H1 (cell line): ENCODE results near the gene CDCP1. TPM values are rescaled to one million over a fixed set of nuclear protein-coding genes. Genes with fewer than 3 reads are reported as not detected.

Experiments used
- CTCF ChIA-PET: fragments of 300-600 bp; sonication (Branson Sonifier 250); formaldehyde crosslinking; loops from one replicate; lab custom pipeline; 2021; ENCODE audit not compliant: partially characterized antibody; lab: Charles Lee
- POLR2A ChIA-PET: fragments of 300-600 bp; sonication (Branson Sonifier 250); formaldehyde crosslinking; loops from one replicate; lab custom pipeline; 2021; ENCODE audit warnings: inconsistent platforms; ENCODE audit not compliant: partially characterized antibody; lab: Charles Lee
- DNase-seq, 2 experiments: peaks; one replicate each; pipeline versions ENCODE4 v3.0.0 to v3.0.0-alpha.2; 2010 to 2022; ENCODE audit warnings: low spot score in 2 of 2, low read depth in 1 of 2, mixed read lengths in 1 of 2
- FAIRE-seq: peaks from 2 replicates; lab custom pipeline; 2011; peaks lifted over from hg19 to GRCh38; lab: Jason Lieb, UNC
- H2AFZ ChIP-seq: 2 replicates; pipeline ENCODE4 v1.8.1; 2012; ENCODE audit warnings: low read length, inconsistent platforms
- H2AK5ac ChIP-seq: 2 replicates; pipeline ENCODE4 v1.6.1; 2013; ENCODE audit warnings: low read depth, low read length
- H2BK120ac ChIP-seq: replicated peaks from 2 replicates; pipeline ENCODE3; 2013; ENCODE audit warnings: low read depth, low read length, inconsistent platforms
- H2BK12ac ChIP-seq: 2 replicates; pipeline ENCODE4 v1.6.1; 2013; ENCODE audit warnings: low read depth, low read length
- H2BK15ac ChIP-seq: 2 replicates; pipeline ENCODE4 v1.6.1; 2013; ENCODE audit warnings: low read length
- H2BK20ac ChIP-seq: 2 replicates; pipeline ENCODE4 v1.6.1; 2013; ENCODE audit warnings: low read length
- H2BK5ac ChIP-seq: 2 replicates; pipeline ENCODE4 v1.6.1; 2013; ENCODE audit warnings: low read depth, low read length
- H3K14ac ChIP-seq: 2 replicates; pipeline ENCODE4 v1.6.1; 2013; ENCODE audit warnings: inconsistent platforms; ENCODE audit not compliant: insufficient read length
- H3K18ac ChIP-seq: 2 replicates; pipeline ENCODE4 v1.6.1; 2013; ENCODE audit warnings: low read length; ENCODE audit errors: extremely low read depth
- H3K23ac ChIP-seq: 2 replicates; pipeline ENCODE4 v1.6.1; 2013; ENCODE audit warnings: inconsistent platforms; ENCODE audit not compliant: insufficient read length
- H3K23me2 ChIP-seq: 2 replicates; pipeline ENCODE4 v1.6.1; 2013; ENCODE audit warnings: low read depth, low read length
- H3K27ac ChIP-seq: 2 replicates; pipeline ENCODE4 v1.6.1; 2011; ENCODE audit warnings: low read depth, low read length, inconsistent platforms
- H3K27me3 ChIP-seq, 4 experiments: replicated peaks in 1 of 4; 1 replicate in 1 of 4; 2 replicates in 3 of 4; pipeline versions ENCODE4 v1.6.1 to v1.8.1; 2011 to 2013; ENCODE audit warnings: low read length in 3 of 4, mild to moderate bottlenecking in 3 of 4, inconsistent platforms in 2 of 4, mixed read lengths in 2 of 4, moderate library complexity in 1 of 4; ENCODE audit not compliant: control insufficient read depth in 3 of 4, insufficient read depth in 3 of 4; ENCODE audit errors: extremely low read depth in 1 of 4
- H3K36me3 ChIP-seq, 4 experiments: 2 replicates each; pipeline versions ENCODE4 v1.6.1 to v1.8.1; 2011 to 2013; ENCODE audit warnings: mild to moderate bottlenecking in 4 of 4, low read length in 3 of 4, moderate library complexity in 2 of 4, control low read depth in 1 of 4, inconsistent platforms in 1 of 4; ENCODE audit not compliant: insufficient read depth in 4 of 4, control insufficient read depth in 2 of 4
- H3K4ac ChIP-seq: replicated peaks from 2 replicates; pipeline ENCODE3; 2013; ENCODE audit warnings: low read length, low read depth, mixed read lengths, inconsistent platforms; ENCODE audit not compliant: insufficient read length
- H3K4me1 ChIP-seq, 4 experiments: replicated peaks in 1 of 4; 1 replicate in 1 of 4; 2 replicates in 3 of 4; pipeline versions ENCODE4 v1.6.1 to v1.8.1; 2011 to 2013; ENCODE audit warnings: low read length in 3 of 4, inconsistent platforms in 2 of 4, mixed read lengths in 1 of 4; ENCODE audit not compliant: insufficient read depth in 4 of 4, control insufficient read depth in 3 of 4
- H3K4me2 ChIP-seq, 2 experiments: 2 replicates each; pipeline versions ENCODE4 v1.6.1 to v1.8.1; 2011 to 2013; ENCODE audit warnings: low read depth in 2 of 2, low read length in 2 of 2, control low read depth in 1 of 2, inconsistent platforms in 1 of 2, mild to moderate bottlenecking in 1 of 2; ENCODE audit not compliant: insufficient read depth in 1 of 2
- H3K4me3 ChIP-seq, 4 experiments: fragments of 200-600, 300-600 bp in 1 of 4; sonication (generic), shearing (Covaris generic), sonication (Bioruptor Twin) in 1 of 4; 2 replicates each; pipeline versions ENCODE4 v1.5.1 to v1.8.1; 2011 to 2016; ENCODE audit warnings: low read length in 4 of 4, low read depth in 3 of 4, control low read depth in 2 of 4, inconsistent platforms in 2 of 4, mild to moderate bottlenecking in 2 of 4, mixed read lengths in 1 of 4, moderate library complexity in 1 of 4; ENCODE audit not compliant: insufficient read depth in 2 of 4; ENCODE audit errors: extremely low read depth in 1 of 4
- H3K56ac ChIP-seq: replicated peaks from 2 replicates; pipeline ENCODE3; 2013; ENCODE audit warnings: low read depth, mild to moderate bottlenecking, mixed read lengths, low read length, inconsistent platforms; ENCODE audit not compliant: insufficient read length
- H3K79me1 ChIP-seq: 2 replicates; pipeline ENCODE4 v1.6.1; 2013; ENCODE audit warnings: low read depth, low read length, control low read depth
- H3K79me2 ChIP-seq, 2 experiments: 2 replicates each; pipeline versions ENCODE4 v1.6.1 to v1.8.1; 2012 to 2013; ENCODE audit warnings: low read length in 2 of 2, mild to moderate bottlenecking in 2 of 2, inconsistent platforms in 1 of 2; ENCODE audit not compliant: insufficient read depth in 2 of 2, control insufficient read depth in 1 of 2
- H3K9ac ChIP-seq, 4 experiments: replicated peaks in 1 of 4; 1 replicate in 1 of 4; 2 replicates in 3 of 4; pipeline versions ENCODE4 v1.6.1 to v1.8.1; 2011 to 2013; ENCODE audit warnings: low read depth in 3 of 4, low read length in 3 of 4, control low read depth in 2 of 4, mild to moderate bottlenecking in 2 of 4, moderate library complexity in 2 of 4, inconsistent platforms in 1 of 4; ENCODE audit errors: extremely low read depth in 1 of 4
- H3K9me3 ChIP-seq, 2 experiments: 2 replicates each; pipeline versions ENCODE4 v1.6.1 to v1.8.1; 2012 to 2013; ENCODE audit warnings: mild to moderate bottlenecking in 2 of 2, moderate library complexity in 2 of 2, control low read depth in 1 of 2, inconsistent platforms in 1 of 2, low read depth in 1 of 2, low read length in 1 of 2, mixed read lengths in 1 of 2; ENCODE audit not compliant: insufficient read depth in 2 of 2
- H4K20me1 ChIP-seq, 2 experiments: replicated peaks in 1 of 2; 2 replicates each; pipeline versions ENCODE3 to v1.8.1; 2011 to 2013; ENCODE audit warnings: inconsistent platforms in 2 of 2, low read length in 2 of 2, mild to moderate bottlenecking in 1 of 2; ENCODE audit not compliant: insufficient read depth in 2 of 2, control insufficient read depth in 1 of 2
- H4K5ac ChIP-seq: 2 replicates; pipeline ENCODE4 v1.6.1; 2013; ENCODE audit warnings: low read length, low read depth, mixed read lengths, inconsistent platforms; ENCODE audit not compliant: insufficient read length
- H4K8ac ChIP-seq: 2 replicates; pipeline ENCODE4 v1.8.0; 2013; ENCODE audit warnings: mild to moderate bottlenecking, moderate library complexity, low read length, inconsistent platforms; ENCODE audit not compliant: insufficient read depth; ENCODE audit errors: extremely low read depth
- H4K91ac ChIP-seq: replicated peaks from 2 replicates; pipeline ENCODE3; 2013; ENCODE audit warnings: low read length, mixed read lengths, inconsistent platforms; ENCODE audit not compliant: insufficient read length
- BACH1 ChIP-seq: IDR thresholded peaks from 2 replicates; pipeline ENCODE4 v1.6.1; 2012; ENCODE audit warnings: low read length, improper control_type of control experiment
- CHD1 ChIP-seq: IDR thresholded peaks from 2 replicates; pipeline ENCODE4 v1.6.1; 2012; ENCODE audit warnings: low read depth, low read length, improper control_type of control experiment
- CHD2 ChIP-seq: IDR thresholded peaks from 2 replicates; pipeline ENCODE4 v1.6.1; 2012; ENCODE audit warnings: low read length, improper control_type of control experiment
- CTBP2 ChIP-seq: IDR thresholded peaks from 2 replicates; pipeline ENCODE4 v1.7.0; 2011; ENCODE audit warnings: borderline replicate concordance, mild to moderate bottlenecking, moderate library complexity, mixed read lengths, low read length; ENCODE audit not compliant: insufficient read depth, insufficient read length
- EZH2 ChIP-seq: fragments of 200-600 bp; sonication (generic); IDR thresholded peaks from 2 replicates; pipeline ENCODE4 v1.7.1; 2012; ENCODE audit warnings: low read depth, mild to moderate bottlenecking, moderate library complexity, low read length, inconsistent platforms; ENCODE audit not compliant: severe bottlenecking
- FOSL1 ChIP-seq: IDR thresholded peaks from 2 replicates; pipeline ENCODE4 v1.6.1; 2011; ENCODE audit warnings: mild to moderate bottlenecking, low read depth, low read length, moderate library complexity; ENCODE audit not compliant: insufficient read depth
- KDM1A ChIP-seq: fragments of 200-600, 300-600 bp; sonication (generic); IDR thresholded peaks from 2 replicates; pipeline ENCODE4 v1.7.1; 2016; ENCODE audit warnings: mild to moderate bottlenecking, low read length, borderline replicate concordance
- NRF1 ChIP-seq: IDR thresholded peaks from 2 replicates; pipeline ENCODE4 v1.6.1; 2011; ENCODE audit warnings: mild to moderate bottlenecking, low read depth, low read length, improper control_type of control experiment
- RNF2 ChIP-seq: fragments of 200-900, 300-1000 bp; sonication (generic); IDR thresholded peaks from 2 replicates; pipeline ENCODE4 v1.7.1; 2016; ENCODE audit warnings: borderline replicate concordance, low read depth, mild to moderate bottlenecking, antibody characterized with exemption, low read length; ENCODE audit not compliant: poor library complexity, severe bottlenecking; ENCODE audit errors: missing control alignments
- SIRT6 ChIP-seq: IDR thresholded peaks from one replicate; pipeline ENCODE4 v1.7.1; 2012; ENCODE audit warnings: low read length, inconsistent platforms
- SP2 ChIP-seq: IDR thresholded peaks from 2 replicates; pipeline ENCODE4 v1.6.1; 2012; ENCODE audit warnings: mild to moderate bottlenecking, low read length, inconsistent platforms
- WGBS, 2 experiments: shearing (Covaris generic) in 1 of 2; methylation state at CpG; one replicate each; pipeline versions ENCODE4 v1.1.6 to v1.1.7; 2013 to 2015; ENCODE audit warnings: low lambda C conversion rate in 2 of 2, mixed read lengths in 2 of 2, inconsistent platforms in 1 of 2, low coverage in 1 of 2, missing lambda C conversion rate in 1 of 2; ENCODE audit not compliant: insufficient replicate concordance in 2 of 2, insufficient coverage in 1 of 2, insufficient read length in 1 of 2; ENCODE audit errors: extremely low coverage in 1 of 2, missing lambda C conversion rate in 1 of 2; 5-methylcytosine and 5-hydroxymethylcytosine counted together
- polyA plus RNA-seq, 7 experiments: library from polyadenylated mRNA; depleted of rRNA in 3 of 7; stranded (reverse) in 5 of 7; unstranded in 2 of 7; fragments of >200 nt in 5 of 7; fragments of 200-250 nt in 2 of 7; gene quantifications; 1 replicate in 5 of 7; 2 replicates in 1 of 7; 4 replicates in 1 of 7; pipeline versions ENCODE4 v1.2.1 to v1.2.3, GENCODE V29; 2011 to 2013; ENCODE audit warnings: missing spikeins in 2 of 7, mixed read lengths in 2 of 7
- total RNA-seq: library from RNA; stranded (reverse); fragmentation: NEBNext Ultra II Directional; extraction: Animal tissue kit (Norgen Biotek cat#: 25700); gene quantifications from 2 replicates; pipeline ENCODE4 v1.2.1, GENCODE V29; 2021
- TF ChIP-seq, protein P1 (sequence below): IDR thresholded peaks from 2 replicates; pipeline ENCODE4 v1.6.1; 2011; ENCODE audit warnings: low read depth, mild to moderate bottlenecking, low read length; ENCODE audit not compliant: insufficient read depth

CDCP1 gene
- total and polyA plus RNA-seq, 2 of the 8 experiments (the other 6 are each of a cell fraction or from before 2014, with no cell fraction given), result 10.0 to 23.3 TPM

DNA sequence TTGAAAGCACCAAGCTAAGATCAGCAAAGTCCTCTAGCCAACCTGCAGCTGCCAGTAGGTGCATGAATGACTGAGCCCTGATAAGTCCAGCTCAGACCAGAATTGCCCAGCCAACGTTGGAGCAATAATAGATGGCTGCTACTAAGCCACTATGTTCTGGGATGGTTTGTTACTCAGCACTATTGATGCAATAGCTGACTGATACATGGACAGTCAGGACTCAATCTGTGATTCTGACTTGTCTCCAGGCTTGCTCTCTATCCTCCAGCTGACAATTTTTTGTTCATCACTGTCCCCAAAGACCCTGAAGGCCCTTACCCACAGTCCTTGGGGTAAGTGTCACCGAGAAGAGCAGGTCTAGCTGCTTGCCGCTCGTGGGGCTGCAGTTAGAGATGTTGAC is 55.3 kb downstream of the CDCP1 start:
- H3K27ac ChIP-seq, result no peak overlapping the region
- no peak overlapping the region for H2BK15ac ChIP-seq
- H2AFZ ChIP-seq, result no peak overlapping the region
- no peak for FAIRE-seq
- no peak overlapping the region for H3K4ac ChIP-seq
- WGBS, 2 experiments, result 91% methylated on average over 4 of the region's 4 CpGs; no CpG with 5 or more reads in 1 of the 2 experiments
- H3K56ac ChIP-seq, result no peak overlapping the region
- no peak for DNase-seq
- H3K23me2 ChIP-seq, result no peaks in the 10 kb centered on the region
- no peak overlapping the region for H4K91ac ChIP-seq
- no peak overlapping the region for H4K5ac ChIP-seq
- no peak overlapping the region for H3K9ac ChIP-seq
- H2BK20ac ChIP-seq, result no peak overlapping the region
- ChIA-PET POLR2A (no interaction called here), CTCF (interaction anchor here (1.1 to 1.7 kb wide), 3 partner anchors 49 to 119 kb away, joined by 4 to 5 read pairs (median 4); no protein-coding TSS in a partner anchor)
- H3K4me3 ChIP-seq, result no peak overlapping the region
- no peak overlapping the region for H2BK120ac ChIP-seq
- peaks cover 6 to 41% (median 25%) of the 10 kb centered on the region in 4 experiments; a peak in 7 of 8 replicates for H3K36me3 ChIP-seq
- H3K79me2 ChIP-seq, result no peaks in the 10 kb centered on the region
- H2AK5ac ChIP-seq, result no peak overlapping the region
- no peak overlapping the region for H3K14ac ChIP-seq
- H3K27me3 ChIP-seq, result no peaks in the 10 kb centered on the region
- H3K9me3 ChIP-seq, result peaks cover 0 to 3% of the 10 kb centered on the region in 2 experiments; a peak in 1 of 4 replicates
- H3K79me1 ChIP-seq, result no peaks in the 10 kb centered on the region
- no peak overlapping the region for H2BK12ac ChIP-seq
- H3K4me1 ChIP-seq, result no peaks in the 10 kb centered on the region
- no peaks in the 10 kb centered on the region for H4K20me1 ChIP-seq
- no peak overlapping the region for H3K4me2 ChIP-seq
- no peak overlapping the region for H4K8ac ChIP-seq
- no peak overlapping the region for H2BK5ac ChIP-seq
- H3K23ac ChIP-seq, result no peak overlapping the region
- no peak overlapping the region for H3K18ac ChIP-seq
- TF ChIP-seq BACH1, result no peak
- no peak for TF ChIP-seq RNF2
- TF ChIP-seq CTBP2, result no peak
- no peak for TF ChIP-seq SP2
- no peak for TF ChIP-seq EZH2
- no peak for TF ChIP-seq KDM1A
- no peak for TF ChIP-seq FOSL1
- TF ChIP-seq CHD1, result no peak
- no peak for TF ChIP-seq CHD2
- TF ChIP-seq, protein P1, sequence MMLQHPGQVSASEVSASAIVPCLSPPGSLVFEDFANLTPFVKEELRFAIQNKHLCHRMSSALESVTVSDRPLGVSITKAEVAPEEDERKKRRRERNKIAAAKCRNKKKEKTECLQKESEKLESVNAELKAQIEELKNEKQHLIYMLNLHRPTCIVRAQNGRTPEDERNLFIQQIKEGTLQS, result no peak
- TF ChIP-seq NRF1, result no peak
- TF ChIP-seq SIRT6, result no peak
